PC-9 (cell line): Measurements from ENCODE around the gene SGK1. TPM values are rescaled to one million over a fixed set of nuclear protein-coding genes. Genes with fewer than 3 reads are reported as not detected.

Source experiments
- BruUV-seq: library from RNA; stranded (reverse); fragments of 400-500 nt; replicated peaks from 2 replicates; lab custom pipeline; 2021; lab: Mats Ljungman, UMichigan
- CTCF ChIA-PET: fragments of 300-600 bp; sonication (Branson Sonifier 250); formaldehyde crosslinking; loops from one replicate; lab custom pipeline; 2022; ENCODE audit warnings: antibody characterized with exemption; lab: Charles Lee
- POLR2A ChIA-PET: fragments of 300-600 bp; sonication (Branson Sonifier 250); formaldehyde crosslinking; loops from one replicate; lab custom pipeline; 2022; ENCODE audit warnings: antibody characterized with exemption; ENCODE audit not compliant: unreplicated experiment; lab: Charles Lee
- DNase-seq, 2 experiments: peaks; one replicate each; pipeline versions ENCODE4 v3.0.0 to v3.0.0-alpha.2; 2015 to 2022; ENCODE audit warnings: mixed read lengths in 1 of 2
- H2AFZ ChIP-seq: fragments of 200-600 bp; sonication (generic); 2 replicates; pipeline ENCODE4 v1.8.1; 2017; ENCODE audit warnings: antibody characterized with exemption
- H3F3A ChIP-seq: fragments of 200-600 bp; sonication (generic); 2 replicates; pipeline ENCODE4 v1.8.1; 2017; ENCODE audit warnings: antibody characterized with exemption, mild to moderate bottlenecking, low read depth; ENCODE audit not compliant: insufficient read depth
- H3K27ac ChIP-seq: fragments of 200-600 bp; sonication (generic); 2 replicates; pipeline ENCODE4 v1.6.1; 2016; ENCODE audit warnings: mixed run types
- H3K27me3 ChIP-seq: fragments of 200-600 bp; sonication (generic); 2 replicates; pipeline ENCODE4 v1.6.1; 2016; ENCODE audit warnings: low read depth, mixed run types; ENCODE audit not compliant: insufficient read depth
- H3K36me3 ChIP-seq: fragments of 200-600 bp; sonication (generic); 2 replicates; pipeline ENCODE4 v1.6.1; 2016; ENCODE audit warnings: low read depth, mixed run types
- H3K4me1 ChIP-seq: fragments of 200-600 bp; sonication (generic); replicated peaks from 2 replicates; pipeline ENCODE4 v1.6.1; 2016; ENCODE audit warnings: mixed run types; ENCODE audit not compliant: insufficient read depth
- H3K4me2 ChIP-seq: fragments of 200-600 bp; sonication (generic); 2 replicates; pipeline ENCODE4 v1.6.1; 2017; ENCODE audit warnings: mixed run types
- H3K4me3 ChIP-seq: fragments of 200-600 bp; sonication (generic); 2 replicates; pipeline ENCODE4 v1.6.1; 2016; ENCODE audit warnings: mixed run types
- H3K79me2 ChIP-seq: fragments of 200-600 bp; sonication (generic); 2 replicates; pipeline ENCODE4 v1.6.1; 2017; ENCODE audit warnings: low read depth, mixed run types
- H3K9me2 ChIP-seq: fragments of 200-600 bp; sonication (generic); 2 replicates; pipeline ENCODE4 v1.8.1; 2017; ENCODE audit warnings: mild to moderate bottlenecking; ENCODE audit not compliant: insufficient read depth
- H3K9me3 ChIP-seq: fragments of 200-600 bp; sonication (generic); 2 replicates; pipeline ENCODE4 v1.8.1; 2016; ENCODE audit warnings: low read depth; ENCODE audit not compliant: insufficient read depth
- H4K20me1 ChIP-seq: fragments of 200-600 bp; sonication (generic); 2 replicates; pipeline ENCODE4 v1.8.1; 2017; ENCODE audit not compliant: insufficient read depth
- EZH2 ChIP-seq: fragments of 200-600 bp; sonication (generic); IDR thresholded peaks from 2 replicates; pipeline ENCODE4 v1.8.0; 2017; ENCODE audit warnings: antibody characterized with exemption, low read depth
- intact Hi-C: fragments of 100-400 bp; cut with micrococcal nuclease; formaldehyde crosslinking; loops from one replicate; pipeline ENCODE4 v1.10.0; 2022; ENCODE audit not compliant: unreplicated experiment
- total RNA-seq: library from RNA; stranded (reverse); gene quantifications from 2 replicates; pipeline ENCODE4 v1.2.3, GENCODE V29; 2021
- TF ChIP-seq, protein P1 (sequence below): fragments of 200-600 bp; sonication (generic); conservative IDR thresholded peaks from 2 replicates; pipeline ENCODE4 v1.6.1; 2017; ENCODE audit warnings: mixed run types, antibody characterized with exemption, mild to moderate bottlenecking, moderate library complexity

Gene SGK1
- total RNA-seq, 1 experiment from 2014 or later = 11.3 TPM

DNA sequence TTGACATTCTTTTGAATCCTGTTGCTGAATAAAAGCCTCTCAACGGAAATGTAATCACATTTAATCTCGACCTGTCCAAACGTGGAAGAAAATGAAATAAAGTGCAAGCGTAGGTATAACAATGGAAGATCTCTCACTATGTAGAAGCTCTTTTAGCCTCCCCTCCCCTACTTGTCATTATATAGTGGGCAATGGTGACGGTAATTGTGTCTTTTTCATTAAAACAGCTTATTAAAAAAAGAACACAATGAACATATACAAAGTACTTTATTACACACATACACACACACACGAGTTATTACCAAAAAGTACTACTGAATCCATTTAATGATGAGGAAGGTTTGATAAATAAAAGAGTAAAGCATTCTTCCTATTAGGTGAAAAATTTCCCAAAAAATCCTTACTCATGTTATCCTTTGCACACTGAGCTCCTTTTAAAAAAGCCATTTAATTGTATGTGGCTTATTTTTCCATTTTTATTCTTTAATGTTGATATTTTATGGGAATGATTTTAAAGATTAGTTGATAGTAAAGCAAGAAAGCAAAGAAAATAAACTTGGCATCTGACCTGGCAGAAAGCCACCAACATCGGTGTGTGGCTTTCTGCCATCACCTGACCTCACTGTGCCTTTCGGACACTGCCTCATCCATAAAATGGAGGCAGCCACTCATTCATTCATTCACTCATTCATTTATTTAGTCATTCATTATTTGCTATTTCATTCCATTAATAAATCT, 493 bp upstream of the SGK1 start:
- Histone ChIP-seq H3F3A (no peaks in the 10 kb centered on the region), H3K4me3 (no peak overlapping the region), H3K9me2 (no peaks in the 10 kb centered on the region), H3K27ac (no peak overlapping the region), H3K4me2 (no peak overlapping the region), H4K20me1 (no peaks in the 10 kb centered on the region), H3K36me3 (no peaks in the 10 kb centered on the region), H3K27me3 (no peaks in the 10 kb centered on the region), H3K79me2 (no peaks in the 10 kb centered on the region), H2AFZ (no peak overlapping the region), H3K4me1 (no peaks in the 10 kb centered on the region), H3K9me3 (no peaks in the 10 kb centered on the region)
- POLR2A ChIA-PET = interaction anchor here (0.7 kb wide), 1 partner anchor 246 kb away, joined by 5 read pairs; no protein-coding TSS in a partner anchor
- TF ChIP-seq EZH2 = no peak
- TF ChIP-seq, protein P1, sequence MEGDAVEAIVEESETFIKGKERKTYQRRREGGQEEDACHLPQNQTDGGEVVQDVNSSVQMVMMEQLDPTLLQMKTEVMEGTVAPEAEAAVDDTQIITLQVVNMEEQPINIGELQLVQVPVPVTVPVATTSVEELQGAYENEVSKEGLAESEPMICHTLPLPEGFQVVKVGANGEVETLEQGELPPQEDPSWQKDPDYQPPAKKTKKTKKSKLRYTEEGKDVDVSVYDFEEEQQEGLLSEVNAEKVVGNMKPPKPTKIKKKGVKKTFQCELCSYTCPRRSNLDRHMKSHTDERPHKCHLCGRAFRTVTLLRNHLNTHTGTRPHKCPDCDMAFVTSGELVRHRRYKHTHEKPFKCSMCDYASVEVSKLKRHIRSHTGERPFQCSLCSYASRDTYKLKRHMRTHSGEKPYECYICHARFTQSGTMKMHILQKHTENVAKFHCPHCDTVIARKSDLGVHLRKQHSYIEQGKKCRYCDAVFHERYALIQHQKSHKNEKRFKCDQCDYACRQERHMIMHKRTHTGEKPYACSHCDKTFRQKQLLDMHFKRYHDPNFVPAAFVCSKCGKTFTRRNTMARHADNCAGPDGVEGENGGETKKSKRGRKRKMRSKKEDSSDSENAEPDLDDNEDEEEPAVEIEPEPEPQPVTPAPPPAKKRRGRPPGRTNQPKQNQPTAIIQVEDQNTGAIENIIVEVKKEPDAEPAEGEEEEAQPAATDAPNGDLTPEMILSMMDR = no peak
- no TSS peak for BruUV-seq
- DNase-seq = no peak
- CTCF ChIA-PET = no interaction called here
- intact Hi-C loops = no loop called here

DNA sequence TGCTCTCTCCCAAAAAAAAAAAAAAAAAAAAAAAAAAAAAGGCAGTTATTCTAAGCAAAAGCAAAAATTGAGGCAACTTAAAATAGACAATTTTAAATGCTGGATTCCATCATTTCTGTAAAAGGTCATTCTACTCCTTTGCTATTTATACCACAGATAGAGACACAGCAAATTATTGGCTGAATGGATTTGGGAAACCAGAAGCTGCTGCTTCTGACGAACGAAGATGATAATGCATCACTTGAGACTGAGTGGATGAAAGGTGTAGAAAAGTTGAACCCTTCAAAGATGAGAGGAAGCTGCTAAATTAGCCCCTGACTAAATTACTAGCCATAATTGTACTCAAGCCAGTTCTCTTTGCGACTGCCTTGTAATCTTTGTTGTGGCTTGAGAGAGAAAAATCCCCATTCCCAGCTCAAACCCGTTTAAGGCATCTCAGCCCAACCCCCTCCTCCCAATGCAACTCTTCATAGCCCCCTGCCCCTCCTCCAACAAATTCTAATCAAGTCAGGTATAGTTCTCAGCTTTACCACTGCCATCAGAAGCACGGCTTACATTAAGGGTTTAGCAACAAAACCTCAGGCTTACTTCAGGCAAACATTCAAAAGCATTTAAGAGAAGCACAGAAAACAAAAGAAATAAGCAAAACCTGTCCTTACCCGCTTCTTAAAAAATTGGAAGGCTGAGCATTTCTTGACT, 1.0 kb downstream of the SGK1 start:
- Histone ChIP-seq H3K4me3 (no peak overlapping the region), H3K9me2 (no peaks in the 10 kb centered on the region), H2AFZ (no peak overlapping the region), H3K79me2 (no peaks in the 10 kb centered on the region), H3K27ac (no peak overlapping the region), H3K4me2 (no peak overlapping the region), H3F3A (no peaks in the 10 kb centered on the region), H3K4me1 (no peaks in the 10 kb centered on the region), H3K27me3 (no peaks in the 10 kb centered on the region), H3K36me3 (no peaks in the 10 kb centered on the region), H3K9me3 (no peaks in the 10 kb centered on the region), H4K20me1 (no peaks in the 10 kb centered on the region)
- TF ChIP-seq, protein P1 = no peak
- no peak for TF ChIP-seq EZH2
- DNase-seq = no peak
- intact Hi-C loops = no loop called here
- BruUV-seq = no TSS peak
- CTCF ChIA-PET = no interaction called here
- POLR2A ChIA-PET = no interaction called here

DNA sequence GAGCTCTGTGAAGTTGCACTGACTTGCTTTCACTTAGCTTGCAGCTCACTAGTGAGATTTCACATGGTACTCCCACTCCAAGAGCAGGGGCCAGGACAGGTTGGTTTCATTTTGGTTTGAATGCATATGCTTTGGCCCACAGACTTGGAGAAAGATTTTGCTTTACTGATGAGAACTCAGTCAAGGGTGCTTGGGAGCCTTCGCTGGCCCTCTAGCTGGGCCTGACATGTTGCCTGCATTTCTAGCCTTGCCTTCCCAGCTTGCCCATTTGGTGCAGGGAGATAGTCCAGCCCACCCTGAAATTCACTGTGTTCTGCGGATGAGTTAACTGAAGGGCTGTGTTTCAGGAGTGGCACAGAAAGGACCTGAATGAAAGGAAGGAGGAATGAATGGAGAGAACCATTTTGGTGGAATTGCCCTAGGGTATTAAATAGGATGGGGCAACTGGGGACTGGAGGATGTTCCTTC, 1.9 kb downstream of the SGK1 start:
- H3K4me1 ChIP-seq = no peaks in the 10 kb centered on the region
- H3K27me3 ChIP-seq = no peaks in the 10 kb centered on the region
- no peak overlapping the region for H3K4me3 ChIP-seq
- no TSS peak for BruUV-seq
- intact Hi-C loops = no loop called here
- no peaks in the 10 kb centered on the region for H4K20me1 ChIP-seq
- H3K27ac ChIP-seq = no peak overlapping the region
- no peak for DNase-seq
- H2AFZ ChIP-seq = no peak overlapping the region
- POLR2A ChIA-PET = no interaction called here
- no peak for TF ChIP-seq EZH2
- TF ChIP-seq, protein P1 = no peak
- H3K36me3 ChIP-seq = no peaks in the 10 kb centered on the region
- H3K9me2 ChIP-seq = no peaks in the 10 kb centered on the region
- CTCF ChIA-PET = no interaction called here
- no peaks in the 10 kb centered on the region for H3K9me3 ChIP-seq
- no peaks in the 10 kb centered on the region for H3F3A ChIP-seq
- no peak overlapping the region for H3K4me2 ChIP-seq
- H3K79me2 ChIP-seq = no peaks in the 10 kb centered on the region
